HG03175 (cell line): ENCODE results near the gene PHF24.

Experiments
- ATAC-seq: cut with Tn5 transposase; IDR thresholded peaks from one replicate; pipeline ENCODE4 v1.9.1; 2021; ENCODE audit warnings: mild to moderate bottlenecking, moderate library complexity; ENCODE audit not compliant: unreplicated experiment

The PHF24 gene

DNA sequence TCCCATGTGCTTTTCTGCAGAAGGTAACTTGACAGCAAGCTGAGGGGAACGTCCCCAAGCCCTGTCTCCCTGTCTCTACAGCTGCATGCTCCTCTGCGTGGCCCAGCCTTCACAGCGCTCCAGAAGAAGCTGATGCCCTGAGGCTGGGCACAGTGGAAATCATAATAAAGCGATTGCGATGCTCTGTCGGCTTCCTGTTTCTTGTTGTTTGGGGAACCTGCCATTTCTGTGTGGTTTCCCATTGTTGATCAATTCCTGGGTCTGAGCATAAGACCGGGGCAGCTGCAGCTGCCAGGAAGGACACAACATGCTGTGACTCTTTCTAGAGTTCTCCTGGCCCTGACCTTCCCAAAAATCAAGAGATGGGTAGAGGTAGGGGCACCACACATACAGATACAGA lies 24.3 kb downstream of the PHF24 start:
- no peak for ATAC-seq

DNA sequence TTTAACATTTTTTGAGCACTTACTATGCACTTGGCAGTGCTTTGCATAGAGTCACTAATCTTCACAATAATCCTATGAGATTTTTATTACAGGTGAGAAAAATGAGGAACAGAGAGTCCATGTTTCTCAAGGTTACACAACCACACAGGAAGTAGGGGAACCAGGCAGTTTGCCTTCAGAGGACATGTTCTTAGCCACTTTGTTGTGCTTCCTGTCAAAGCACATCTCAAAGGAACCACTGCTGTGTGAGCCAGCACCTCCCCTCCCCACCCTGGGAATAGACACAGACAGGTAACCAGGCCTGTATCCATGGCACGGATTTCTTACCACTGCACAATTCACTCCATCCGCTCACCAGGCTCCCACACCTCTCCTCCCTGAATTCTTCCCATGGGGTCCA lies 25.1 kb downstream of the PHF24 start:
- ATAC-seq, result peak; percentile 58

DNA sequence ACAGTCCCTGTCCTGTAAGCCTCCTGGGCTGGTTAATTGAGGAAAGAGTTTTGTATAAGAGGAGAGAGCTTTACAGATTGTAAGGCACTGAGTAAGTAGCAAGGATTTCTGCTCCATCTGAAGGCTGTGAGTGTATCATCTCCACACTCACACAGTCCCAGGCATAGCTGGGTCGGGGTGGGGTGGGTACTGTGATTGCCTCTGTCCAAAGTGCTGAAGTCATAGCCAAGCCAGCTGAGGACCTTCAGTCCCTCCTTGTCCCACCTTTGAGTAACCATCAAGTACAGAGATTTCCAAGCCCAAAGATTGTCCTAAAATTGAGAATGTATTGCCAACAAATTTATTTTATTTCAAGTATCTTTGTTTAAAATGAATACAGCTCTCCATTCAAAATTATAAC lies 26.0 kb downstream of the PHF24 start:
- ATAC-seq, result no peak

DNA sequence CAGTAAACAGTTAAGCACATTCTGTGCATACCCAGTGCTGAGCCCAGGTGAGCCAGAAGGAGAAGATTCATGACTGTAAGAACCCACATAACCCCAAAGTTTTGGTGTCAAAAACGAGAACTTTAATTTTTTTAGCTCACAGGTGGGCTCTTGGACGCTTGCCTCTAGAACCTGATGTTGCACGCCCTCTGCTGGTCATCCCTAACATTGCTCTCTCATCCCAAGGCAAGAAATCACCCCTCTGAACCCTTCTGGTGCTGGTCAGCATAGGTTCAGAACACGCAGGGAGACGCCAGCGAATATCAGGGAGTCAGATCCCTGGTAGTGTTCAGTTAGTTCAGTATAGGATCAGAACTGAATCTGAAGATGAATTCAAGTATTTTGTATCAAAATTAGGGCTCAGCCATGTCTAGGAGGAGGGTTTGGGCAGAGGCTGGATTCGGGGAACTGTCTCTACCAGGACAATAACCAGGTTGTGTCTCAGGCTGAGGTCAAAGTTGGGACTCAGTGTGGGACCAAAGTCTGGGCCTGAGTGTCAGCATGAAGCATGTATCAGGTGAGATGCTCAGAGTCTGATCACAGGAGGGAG lies 27.3 kb downstream of the PHF24 start:
- no peak for ATAC-seq

DNA sequence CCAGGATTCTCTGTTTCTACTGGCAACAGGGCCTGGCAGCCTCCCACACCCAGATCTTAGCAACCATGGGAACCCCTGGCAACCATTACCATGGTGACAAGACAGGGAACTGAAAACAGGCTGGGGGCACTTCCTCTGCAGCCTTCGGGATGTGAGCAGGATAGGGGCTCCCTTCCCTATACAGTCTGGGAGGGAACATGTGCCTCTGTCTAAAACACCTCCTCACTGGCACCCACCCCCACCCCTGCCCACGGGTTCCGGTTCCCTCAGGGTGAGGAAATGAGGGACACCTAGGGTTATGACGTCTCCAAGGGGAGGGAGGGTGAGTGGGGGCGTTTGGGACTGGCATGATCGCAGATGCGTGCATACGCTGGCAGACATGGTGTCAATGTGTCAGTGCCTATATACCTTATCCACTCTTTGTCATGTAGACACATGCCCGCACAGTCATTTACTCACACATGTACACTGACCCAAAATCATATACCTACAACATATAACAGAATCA lies 28.5 kb downstream of the PHF24 start:
- ATAC-seq, result no peak

DNA sequence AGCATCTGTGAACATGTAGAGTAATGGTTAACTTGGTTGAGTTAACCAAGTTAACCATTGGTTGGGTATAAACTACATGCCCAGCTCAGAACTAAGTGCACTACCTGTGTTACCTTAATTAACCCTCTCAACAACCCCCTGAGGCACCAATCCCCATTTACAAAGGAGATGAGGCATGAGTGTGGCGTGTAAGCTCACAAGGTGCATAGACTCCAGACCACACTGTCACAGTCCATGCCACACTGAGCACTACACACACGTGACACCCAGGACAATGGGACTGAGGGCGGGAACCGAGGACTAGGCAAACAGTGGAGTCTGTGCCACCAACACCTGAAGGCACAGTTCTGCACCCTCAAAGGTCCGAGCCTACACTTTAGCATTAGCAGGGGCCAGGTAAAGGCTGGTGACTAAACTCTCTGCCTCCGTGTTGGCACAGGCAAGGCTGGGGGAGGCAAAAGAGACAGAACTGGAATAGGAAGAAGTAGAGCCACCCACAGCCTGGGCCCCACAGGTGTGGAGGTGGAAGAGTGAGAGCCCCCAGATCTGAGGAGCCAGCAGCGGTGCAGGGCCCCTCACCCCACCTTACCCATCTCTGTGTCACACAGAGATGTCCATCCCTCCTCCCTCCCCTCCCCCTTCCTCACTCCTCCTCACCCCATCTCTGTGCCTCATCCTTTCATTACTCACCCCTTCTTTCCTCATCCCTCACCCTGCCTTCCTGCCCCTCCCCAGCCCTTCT lies 29.2 kb downstream of the PHF24 start:
- ATAC-seq, result no peak

DNA sequence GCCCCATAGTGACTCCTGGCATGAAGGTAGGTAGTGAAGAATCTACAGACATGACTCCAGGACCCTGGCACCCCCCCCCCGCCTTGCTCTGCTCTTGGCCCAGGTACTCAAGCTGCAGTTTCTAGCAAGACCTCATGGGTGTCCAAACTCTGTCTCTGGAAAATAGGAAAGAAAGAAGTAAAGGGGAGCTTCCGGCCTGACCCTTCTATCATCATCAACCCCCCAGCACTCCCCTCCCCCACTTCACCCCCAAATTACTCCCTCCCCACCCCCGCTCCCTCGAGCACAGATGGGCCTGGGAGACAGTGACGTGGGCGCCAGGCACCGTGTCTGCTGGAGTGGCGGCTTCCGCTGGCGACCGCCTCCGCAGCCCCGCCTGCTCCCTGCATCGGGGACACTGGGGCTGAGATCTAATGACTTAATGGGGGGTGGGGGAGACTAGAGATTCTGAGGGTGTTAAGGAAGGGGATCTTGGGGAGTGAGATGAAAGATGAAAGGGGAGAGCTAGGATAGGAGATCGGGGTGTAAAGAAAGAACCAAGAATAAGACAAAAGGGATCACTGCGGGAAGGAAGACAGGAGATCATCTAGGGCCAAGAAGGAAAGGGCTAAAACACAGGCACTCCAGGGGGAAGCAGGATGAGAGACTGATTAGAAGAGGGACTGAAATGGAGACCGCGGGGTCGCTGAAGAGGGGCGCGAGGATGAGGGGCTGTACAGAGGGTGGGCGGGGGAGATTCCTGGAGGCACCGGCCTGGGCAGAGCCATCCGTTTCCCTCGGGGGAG lies 30.3 kb downstream of the PHF24 start:
- ATAC-seq, result no peak

DNA sequence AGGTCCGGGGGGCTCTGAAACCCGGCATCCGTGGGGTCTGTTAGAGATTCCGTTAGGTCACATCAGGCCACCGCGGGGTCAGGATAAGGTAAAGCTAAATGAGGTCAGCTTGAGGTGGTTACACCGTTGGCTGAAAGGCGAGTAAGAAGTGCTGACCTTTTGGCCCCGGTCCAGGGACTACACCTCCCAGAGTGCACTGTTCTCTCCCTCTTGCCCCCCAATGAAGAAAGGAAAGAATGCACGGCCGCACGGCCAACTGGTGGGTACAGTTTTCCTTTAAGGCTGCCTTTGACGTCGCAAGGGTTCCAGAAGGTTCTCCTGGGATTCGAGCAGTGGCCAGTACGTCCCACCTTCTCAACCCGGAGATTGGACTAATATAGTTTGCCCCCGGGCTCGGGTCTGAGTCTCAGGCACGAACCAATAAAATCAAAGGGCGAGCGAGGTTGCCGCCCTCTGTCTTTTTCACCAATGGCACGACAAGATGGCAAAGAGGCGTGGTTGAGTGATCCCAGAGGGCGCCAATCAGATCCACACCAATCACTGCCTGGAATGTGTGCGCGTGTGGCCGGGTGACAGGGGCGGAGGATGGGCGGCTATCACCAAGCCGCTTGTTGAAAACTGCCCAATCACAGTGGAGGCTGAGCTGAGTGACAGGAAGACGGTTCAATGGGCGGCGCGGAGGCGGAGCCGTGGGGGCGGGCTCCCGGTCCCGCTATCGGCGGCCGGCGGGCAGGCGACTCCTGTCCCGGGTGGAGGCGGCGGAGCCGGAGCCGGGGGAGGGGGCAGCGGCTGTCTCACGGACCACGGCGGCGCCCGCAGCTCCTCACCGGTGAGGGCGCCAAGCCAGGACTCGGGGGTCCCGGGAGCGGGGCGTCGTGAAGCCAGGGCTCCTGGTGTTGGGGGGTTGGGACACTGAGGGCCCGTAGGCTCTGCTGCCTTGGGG lies 31.2 kb downstream of the PHF24 start, which contains the start of gene DNAJB5:
Gene DNAJB5 (plus strand): TSS at position 743 of the 943 bp plus-strand sequence. CDS start 886 bp downstream, outside the sequence.
- peak; percentile 87 for ATAC-seq

DNA sequence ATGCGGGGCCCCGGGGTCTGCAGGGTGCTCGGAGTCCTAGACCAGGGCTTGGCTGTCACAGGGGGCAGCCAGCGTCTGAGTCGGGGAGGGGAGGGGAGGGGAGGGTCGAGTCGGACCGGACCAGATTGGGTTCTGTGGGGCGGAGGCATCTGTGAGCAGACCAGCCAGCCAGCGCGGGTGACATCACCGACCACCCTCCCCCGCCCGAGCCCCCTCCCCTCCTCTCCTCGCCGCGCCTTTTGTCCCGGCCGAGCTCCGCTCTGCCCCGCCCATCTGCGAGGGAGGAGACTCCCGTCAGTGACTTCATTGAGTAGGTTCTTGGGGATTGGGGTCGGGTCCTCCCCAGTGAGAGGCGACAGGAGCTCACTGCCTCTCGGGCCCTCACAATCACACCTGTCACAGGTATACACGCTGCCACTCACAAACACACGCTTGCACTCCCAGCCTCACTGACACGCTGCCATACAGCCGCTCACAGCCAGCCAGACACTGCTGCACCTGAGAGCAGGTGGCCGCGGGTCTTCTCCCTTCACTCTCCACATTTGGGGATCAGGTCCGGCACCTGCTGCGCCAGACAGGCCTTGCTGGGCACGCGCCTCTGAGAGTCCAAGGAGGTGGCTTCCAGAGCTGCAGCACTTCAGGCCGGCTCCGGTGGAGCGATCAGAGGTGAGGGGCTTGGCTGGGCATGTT lies 32.0 kb downstream of the PHF24 start:
- no peak for ATAC-seq

DNA sequence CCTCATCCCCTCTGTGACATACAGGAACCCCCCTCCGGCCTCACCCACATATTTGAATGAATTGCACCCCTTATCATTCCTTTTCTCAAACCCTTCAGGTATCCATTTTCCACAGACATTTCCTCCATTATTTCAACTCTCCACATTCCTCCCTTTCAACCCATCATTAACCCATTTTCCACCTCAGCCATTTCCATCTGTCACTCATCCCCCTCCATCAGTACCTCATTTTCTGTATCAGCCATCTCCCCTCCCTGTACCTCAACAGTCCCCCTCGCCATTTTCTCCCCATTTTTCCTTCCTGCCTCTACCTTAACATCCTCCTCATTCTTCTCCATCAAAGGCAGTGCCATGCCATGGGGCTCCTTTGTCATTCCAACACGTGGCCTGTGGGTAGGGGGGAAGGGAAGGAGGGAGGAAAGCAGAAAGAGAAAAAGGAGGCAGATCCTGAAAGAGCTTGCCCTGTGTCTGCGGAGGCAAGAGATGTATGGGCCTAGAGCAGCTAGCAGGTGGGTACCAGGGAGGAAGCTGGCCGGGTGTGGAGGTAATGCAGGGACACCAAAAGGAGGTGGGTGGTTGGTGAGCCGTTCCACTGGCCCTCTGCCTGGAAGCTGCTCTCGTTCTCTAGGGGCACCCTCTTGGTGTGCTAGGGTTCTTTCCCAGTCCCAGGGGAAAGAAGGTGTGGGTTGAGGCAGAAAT lies 33.0 kb downstream of the PHF24 start:
- no peak for ATAC-seq

DNA sequence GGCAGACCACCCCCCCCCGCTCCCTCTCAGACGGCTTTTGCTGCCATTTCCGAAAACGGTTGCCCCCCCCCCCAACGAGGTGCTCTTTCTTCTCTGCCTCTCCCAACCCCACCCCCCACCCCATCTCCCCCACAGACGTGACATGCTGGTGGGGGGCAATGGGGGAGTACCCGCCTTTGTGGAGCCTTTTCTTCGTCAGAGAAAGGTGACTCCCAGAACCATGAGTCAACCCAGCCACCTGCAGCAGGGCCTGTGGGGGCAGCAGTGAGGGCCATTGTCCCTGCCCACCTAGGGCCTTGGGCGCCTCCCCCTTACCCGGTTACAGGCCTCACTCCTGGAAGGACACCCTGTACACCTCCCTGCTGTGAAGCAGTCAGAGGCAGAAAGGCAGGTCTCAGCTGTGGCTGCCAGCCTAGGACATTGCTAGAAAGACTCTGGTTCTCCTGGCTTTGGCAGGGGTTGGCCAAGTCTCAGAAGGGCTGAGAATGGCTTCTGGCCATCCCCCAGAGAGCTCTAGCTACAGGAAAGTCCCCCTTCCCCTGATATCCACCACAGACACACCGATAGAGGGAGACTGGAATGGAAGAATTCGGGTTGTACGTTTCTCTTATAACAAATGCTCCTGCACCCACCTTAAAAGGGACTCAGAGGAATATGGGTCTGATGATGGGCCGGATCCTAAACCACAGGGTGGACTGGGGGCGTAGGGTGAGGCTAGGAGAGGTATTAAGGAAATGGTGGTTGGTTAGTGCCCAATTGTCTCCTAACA lies 33.7 kb downstream of the PHF24 start:
- ATAC-seq, result no peak

DNA sequence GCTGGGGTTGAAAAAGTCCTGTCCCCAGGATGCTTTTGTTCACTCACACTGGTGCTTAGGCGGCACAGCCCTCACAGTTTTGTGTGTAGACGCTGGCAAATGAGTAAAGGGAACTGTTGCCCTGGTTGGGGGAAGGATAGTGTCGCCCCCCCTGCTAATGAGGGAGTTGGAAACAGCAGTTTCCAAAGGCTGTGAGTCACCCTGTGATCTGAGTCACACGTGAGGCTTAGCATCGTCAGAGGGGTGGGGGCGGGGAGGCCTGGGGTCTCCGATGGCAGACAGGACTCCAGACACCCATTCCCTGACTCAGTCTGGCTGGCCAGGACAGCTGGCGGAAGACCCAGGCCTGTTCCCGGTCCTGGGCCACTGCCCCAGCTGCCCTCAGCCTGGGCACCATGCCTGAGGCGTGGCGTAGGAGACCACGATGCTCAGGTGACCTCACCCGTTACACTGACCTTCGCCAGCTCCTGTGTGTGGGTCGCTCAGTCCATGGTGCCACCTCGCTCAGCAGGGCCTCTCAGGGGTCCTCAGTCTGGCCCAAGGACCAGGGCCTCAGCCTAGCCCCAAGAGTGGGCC lies 34.4 kb downstream of the PHF24 start:
- ATAC-seq, result no peak

DNA sequence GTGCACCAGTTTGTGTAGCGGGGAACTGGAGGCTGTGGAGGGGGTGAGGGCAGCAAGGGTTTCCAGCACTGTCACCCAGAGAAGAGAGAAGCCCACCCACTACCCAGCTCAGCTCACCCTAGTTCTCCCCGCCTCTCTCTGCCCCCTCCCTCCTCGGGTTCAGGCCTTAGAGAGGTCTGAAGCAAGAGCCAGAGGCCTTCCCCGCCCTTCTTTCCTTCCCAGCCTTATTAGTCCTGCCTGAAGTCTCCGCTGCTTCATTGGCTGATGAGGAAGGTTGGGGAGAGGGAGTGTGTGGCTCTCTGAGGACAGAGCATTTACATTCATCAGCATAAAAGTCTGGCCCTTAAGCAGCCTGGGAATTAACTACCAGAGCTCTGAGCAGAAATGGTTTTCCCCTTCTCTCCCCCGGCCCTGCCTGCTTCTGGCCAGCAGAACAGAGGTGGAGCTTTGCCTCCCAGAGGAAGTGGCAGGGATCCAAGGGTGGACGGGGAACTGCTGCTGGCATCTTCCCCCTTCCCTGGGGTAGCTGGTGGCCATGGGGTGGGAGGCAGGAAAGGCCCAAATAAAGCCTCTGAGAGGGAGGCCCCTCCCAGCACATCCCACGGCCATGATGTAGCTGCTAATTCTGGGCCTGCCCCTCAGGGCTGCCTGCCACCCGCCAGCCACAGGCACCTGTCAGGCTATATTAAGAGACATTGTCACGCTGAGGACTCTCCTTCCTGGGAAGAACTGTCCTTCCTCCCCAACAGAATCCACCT lies 35.6 kb downstream of the PHF24 start:
- no peak for ATAC-seq

DNA sequence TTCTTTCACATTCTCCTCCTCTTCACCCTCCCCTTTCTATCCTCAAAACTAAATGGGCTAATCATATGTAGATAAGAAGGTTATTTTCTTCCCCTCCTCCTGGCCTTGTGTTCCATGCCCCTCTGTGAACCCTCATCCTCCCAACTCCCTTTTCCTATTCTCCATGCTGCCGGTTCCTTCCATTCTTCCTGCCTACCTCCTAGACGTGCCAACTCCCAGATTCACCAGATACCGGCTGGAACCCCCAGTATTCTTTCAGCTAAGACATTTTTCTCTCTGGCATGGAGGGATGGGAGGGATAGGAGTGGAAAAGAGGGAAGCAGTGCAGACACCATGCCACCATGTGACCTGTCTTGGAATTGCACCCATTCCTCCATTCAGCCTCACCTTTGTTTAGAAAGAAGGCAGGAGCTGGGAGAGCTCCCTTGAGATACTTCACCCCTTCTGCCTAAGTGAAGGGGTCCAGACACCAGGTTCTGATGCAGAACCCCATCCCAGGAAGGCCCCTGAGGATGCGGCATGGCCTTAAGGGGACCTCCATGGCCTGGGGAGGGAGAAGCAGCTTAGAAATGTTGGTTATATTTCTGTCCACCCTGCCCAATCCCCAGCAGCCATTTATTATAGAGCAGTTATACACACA lies 36.3 kb downstream of the PHF24 start:
- no peak for ATAC-seq

DNA sequence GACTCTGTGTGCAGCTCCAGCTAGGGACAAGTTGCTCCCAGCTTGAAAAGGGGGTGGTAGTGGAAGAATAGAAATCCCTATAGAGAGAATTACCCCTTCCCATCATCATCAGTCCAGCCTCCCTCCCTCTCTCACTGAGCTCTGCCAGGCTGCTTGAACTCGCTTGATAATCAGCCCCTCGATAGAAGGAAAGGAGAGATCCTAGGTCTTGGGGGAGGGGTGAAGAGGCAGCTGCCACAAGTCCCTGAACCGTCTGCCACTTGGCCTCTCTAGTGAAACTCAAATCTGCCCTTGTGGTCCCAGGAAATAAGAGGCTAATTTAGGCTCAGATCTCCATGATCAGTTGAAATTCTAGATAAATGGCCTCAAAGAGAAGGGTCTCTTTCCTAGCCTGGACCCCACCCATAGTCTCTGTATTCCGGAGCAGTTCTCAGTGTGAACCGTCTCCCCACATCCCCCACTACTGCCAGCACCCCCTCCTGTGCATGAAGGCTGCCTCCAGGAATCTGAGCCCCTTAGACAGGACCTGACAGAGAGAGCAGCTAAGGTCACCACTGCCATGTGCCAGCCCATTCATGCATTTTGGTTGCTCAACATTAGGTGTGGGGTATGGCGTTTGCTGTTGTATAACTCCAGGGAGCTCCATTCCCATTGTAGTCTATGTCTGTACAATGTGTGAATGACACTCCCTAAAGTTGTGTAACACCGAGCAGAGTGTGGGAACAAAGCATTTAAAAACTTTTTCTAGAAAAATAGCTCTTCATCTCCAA lies 37.0 kb downstream of the PHF24 start:
- ATAC-seq, result no peak

DNA sequence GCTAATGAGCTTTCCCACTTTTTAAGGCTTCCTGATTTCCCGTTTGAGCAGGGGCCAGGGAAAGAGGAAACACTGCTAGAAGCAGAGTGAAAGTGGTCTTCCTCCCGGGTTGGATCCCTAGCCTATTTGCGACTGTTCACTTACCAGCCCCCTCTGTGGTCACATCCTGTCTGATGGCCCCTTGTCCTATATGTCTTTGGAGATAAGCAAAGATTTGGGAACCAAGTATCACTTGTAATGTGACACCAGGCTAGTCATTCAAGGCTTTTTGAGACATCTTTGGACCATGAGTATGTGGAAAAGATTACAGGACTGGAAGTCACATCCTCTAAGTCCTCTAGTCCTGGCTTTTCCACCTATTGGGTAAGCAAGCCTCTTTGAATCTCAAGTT lies 37.6 kb downstream of the PHF24 start:
- no peak for ATAC-seq
